GM21390 (cell line): ENCODE results near the gene CDC42BPB.

ENCODE experiments used
- ATAC-seq: cut with Tn5 transposase; IDR thresholded peaks from one replicate; pipeline ENCODE4 v1.9.1; 2021; ENCODE audit not compliant: unreplicated experiment

Gene CDC42BPB

DNA sequence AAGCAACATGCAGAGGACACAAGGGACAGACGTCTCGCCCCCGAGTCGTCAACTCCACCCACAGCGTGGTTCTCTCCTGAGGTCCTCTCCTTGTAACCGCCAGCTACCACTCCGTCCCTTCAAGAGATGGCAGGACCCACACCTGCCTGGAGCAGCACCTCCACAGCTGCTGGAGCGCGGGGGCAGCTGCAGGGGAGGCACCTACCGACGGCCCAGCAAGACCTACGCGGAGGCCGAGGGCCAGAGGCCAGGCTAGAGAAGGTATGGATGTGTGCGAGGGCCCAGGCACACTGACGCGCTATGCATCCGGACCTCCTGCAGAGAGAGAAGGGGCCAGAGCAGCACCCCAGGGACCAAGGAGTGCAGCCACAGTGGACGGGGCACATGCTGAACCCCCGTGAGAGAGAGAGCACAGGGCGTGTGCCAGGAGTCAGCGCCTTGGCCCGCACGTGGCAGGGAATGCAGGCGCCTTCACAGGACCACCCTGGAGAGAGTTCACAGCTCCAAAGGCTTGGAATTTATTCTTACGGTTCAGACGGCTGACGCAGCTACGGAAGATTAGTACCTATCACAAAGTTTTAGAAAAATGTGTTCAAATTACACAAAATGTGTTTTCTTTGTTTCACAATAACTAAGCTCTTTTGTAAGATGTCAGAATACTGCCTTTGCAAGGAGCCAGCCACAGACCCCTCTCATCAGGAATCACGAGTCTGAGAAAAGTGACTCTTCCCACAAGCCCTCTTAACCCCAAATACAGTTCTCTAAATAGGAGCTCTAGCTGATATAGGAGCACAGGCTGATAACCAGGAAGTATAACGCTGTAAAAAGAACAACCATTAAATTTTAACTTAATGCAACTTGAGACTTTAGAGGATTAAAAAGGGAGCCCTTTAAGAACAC is 36.8 kb downstream of the CDC42BPB start:
- ATAC-seq, result no peak

DNA sequence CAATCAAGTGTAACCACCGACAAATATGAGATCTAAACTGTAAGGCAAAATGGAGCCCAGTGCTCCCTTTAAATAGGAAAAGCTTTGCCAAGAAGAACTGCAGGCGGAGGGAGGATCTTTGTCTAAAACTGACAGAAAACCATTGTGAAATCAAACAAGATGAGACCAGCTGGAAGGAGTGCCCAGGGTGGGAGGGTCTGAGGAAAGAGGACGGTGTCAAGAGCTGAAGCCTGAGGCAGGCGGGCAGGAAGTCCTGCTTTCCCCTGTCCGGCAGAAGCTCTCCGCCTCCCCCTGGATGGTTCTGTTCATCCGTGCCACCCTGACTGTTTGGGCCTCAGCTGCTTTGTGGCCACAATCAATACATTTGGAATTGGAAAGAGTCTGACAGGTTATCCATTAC is 37.5 kb downstream of the CDC42BPB start:
- ATAC-seq, result no peak

- no peak for ATAC-seq
Measured at GRCh38 chr14:103019236-103019635, 38.1 kb downstream of the CDC42BPB start.

DNA sequence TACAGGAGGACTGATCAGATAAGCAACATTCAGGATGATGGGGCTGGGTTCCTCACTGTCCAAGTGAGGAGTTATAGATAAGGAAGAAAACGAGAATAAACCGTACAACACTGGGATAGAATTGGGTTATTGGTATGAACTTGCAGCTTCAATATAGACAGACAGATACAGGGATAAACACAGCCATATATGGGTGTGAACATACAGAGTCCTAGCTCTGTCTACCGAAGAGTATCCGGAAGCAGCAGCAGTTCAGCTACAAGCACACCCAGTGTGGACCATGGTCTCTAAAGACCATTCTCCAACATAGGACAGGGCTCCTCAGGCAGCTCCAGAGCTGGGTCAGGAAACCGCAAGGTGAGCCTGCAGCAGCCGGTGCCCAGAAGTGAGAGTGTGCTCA is 40.8 kb downstream of the CDC42BPB start:
- no peak for ATAC-seq

DNA sequence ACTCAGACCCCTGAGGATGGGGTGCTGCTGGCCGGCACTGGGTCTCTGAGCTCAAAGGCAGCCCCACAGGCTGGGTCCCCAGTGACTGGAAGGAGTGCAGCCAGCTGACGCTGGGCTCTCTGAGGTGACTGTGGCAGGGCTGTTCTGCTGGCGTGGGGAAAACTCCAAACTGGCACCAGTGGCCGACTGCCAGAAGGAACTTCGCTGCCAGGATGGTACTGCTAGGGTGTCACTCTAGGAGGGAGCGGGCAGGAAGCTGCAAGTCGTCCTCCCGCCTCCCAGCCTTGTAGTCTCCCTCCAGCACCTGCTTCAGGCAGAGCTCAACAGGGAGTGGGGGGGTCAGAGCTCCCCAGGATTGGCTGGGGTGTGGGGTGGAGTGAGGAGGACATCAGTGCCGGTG is 41.3 kb downstream of the CDC42BPB start:
- no peak for ATAC-seq

DNA sequence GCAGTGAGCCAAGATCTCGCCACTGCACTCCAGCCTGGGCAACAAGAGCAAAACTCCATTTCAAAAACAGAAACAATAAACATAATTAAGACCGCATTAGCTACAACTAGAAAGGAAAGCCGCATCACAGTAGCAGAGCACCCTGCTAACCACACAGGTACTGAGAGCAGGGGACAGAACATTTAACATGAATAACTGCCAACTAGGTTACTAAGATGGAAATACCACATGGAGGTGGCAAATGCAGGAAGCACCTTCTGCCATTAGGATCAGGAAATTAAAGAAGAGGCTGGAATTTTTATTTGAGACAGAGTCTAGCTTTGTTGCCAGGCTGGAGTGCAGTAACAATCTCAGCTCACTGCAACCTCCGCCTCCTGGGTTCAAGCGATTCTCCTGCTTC is 41.9 kb downstream of the CDC42BPB start:
- no peak for ATAC-seq

DNA sequence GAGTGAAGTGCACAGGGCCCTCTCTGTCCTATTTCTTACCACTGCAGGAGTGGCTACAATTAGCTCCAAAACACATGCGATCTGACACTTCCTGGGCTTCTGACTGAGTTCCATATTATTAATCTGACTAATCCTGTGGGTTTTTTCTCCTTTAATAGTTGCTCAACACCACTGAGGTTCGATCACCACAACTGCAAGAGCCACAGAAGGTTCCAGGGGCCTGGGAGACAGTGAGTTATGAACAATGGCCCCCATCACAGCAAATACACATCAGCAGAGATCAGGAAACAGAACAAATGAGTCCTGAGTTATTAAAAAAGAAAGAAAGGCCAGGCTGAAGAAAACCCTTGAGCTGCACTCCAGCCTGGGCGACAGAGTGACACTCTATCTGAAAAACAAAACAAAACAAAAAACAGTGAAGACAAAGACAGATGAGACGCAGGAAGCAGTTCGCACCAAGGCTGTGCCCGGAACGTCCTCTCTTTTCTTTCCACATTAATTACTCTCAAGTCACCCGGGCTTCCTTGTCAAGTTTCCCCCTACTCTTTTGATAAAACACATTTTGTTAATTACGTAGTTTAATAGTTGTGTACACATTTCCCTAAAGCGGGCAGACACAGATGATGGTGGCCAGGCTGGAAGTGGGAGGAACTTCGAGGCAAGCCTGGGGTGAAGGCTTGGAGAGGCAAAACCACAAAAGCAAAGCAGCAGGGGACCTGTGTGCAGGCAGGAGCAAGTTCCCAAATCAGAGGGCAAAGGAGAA is 42.7 kb downstream of the CDC42BPB start:
- ATAC-seq, result no peak

DNA sequence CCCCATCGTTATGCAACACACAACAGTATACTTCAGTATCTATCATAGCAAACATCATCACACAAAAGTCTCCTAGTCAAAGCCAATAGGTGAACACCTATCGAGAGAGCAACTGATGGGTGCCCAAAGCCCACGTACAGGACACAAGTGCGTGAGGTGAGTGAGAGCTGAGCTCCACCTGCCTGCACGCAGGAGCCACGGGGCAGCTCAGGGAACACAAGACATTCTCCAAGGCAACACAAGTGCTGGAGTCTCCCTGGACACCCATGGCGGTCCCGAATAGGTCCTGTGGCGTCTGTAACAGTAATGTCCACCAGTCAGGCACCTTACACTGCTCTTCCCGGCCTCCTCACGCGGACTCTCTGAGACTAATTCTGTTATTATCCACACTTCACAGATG is 44.3 kb downstream of the CDC42BPB start:
- no peak for ATAC-seq

GRCh38 chr14:103009559-103009958 is 47.8 kb downstream of the CDC42BPB start:
- ATAC-seq, result no peak

DNA sequence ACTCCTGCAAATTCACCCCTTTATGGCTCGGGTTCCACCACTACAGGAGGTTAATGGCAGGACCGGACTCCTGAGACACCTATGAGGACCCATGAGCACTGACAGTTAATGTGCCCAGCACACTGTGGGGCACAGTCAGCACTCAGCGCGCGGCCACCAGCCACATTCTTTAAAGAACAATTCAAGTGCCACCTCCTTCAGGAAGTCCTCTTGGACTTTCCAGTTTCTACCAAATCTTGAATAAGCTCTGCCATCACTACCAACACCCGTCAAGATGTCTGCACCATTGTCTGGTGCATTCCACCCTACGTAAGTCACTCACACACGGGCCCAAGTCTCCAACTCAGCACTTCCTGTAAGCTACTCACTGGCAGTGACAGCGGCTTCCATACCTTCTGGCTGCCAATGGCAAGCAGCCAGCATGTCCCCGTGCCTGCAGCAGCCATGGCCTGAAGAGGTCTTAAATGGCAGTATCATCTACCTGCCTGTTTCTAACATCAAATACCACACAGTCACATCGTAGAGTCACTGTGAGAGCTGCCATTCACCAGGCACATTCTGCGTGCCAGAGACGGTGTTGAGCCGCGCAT is 48.5 kb downstream of the CDC42BPB start:
- ATAC-seq, result no peak

- no peak for ATAC-seq
Measured at GRCh38 chr14:103008126-103008525, 49.2 kb downstream of the CDC42BPB start.

GRCh38 chr14:103007555-103007954 is 49.8 kb downstream of the CDC42BPB start:
- ATAC-seq, result no peak

- no peak for ATAC-seq
Measured at GRCh38 chr14:103006991-103007520, 50.3 kb downstream of the CDC42BPB start.

DNA sequence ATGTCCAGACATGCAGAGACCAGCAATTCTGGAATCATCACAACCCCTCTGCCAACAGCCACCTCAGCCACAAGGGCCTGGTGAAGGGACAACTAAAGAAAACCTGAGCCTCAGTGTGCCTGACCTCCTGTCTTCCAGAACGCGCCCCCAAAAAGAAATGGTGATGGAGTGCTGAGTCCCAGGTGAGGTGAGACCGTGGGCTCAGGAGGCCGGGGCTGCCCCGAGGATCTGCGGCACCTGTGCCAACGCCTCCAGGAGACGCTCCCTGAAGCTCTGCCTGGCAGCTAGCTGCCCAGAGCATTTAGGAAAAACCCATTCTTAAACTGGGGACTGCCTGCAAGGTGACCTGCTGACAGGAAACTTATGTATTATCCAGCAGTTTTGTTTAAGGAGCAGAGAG is 51.2 kb downstream of the CDC42BPB start:
- ATAC-seq, result no peak

DNA sequence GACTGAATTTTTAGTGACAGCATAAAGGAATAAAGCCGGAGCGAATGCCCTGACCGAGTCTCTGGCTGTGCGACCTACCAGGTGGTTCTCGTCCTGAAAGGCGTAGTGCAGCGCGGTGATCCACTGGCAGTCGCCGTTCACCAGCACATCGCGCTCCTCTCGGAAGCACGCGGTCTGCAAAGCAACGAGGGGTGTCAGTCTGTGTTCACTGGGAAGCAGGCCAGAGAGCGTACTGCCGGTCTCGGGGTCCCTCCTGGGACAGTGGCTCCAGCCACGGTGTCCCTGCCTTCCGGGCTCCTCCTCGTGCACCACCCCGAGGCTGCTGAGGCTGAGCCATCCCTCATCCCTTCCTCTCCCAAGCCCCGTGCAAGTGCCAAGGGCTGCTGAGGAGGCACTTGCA is 53.5 kb downstream of the CDC42BPB start:
- ATAC-seq, result no peak

GRCh38 chr14:103003351-103003615 is 54.1 kb downstream of the CDC42BPB start:
- no peak for ATAC-seq

DNA sequence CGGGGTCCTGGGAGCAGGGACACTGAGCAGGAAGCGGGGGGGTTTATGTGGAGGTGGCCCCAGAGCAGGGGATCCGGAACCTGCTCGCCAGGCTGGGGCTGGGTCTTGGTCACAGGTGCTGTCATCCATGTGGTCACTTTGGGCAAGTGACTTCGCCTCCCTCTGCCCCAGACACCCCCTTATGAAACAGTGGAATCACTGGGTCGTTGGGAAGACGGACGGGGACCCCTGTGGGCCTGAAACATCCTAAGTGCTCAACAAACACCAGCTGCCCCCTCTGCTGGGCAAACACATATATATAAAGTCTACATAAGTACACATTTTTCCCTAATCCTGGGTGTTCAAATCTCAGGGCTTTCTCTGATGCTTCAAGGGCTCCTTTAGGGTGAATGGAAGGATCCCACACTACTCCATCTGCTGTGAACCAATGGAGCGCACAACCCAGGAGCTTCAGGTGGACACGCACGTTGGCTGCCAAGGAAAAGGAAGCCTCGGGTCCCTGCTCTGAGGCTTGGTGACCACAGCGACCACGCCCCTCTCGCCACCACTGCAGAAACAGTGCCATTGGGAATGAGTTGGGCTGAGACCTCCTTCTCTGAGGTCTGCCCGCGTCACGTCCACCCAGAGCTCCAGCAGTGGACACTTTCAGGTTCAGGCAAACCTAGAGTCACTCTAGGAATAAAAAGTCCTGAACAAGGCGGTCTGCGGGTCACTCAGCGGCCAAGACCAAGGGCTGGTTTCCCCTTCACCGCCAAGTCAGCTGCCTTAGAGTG is 54.6 kb downstream of the CDC42BPB start:
- ATAC-seq, result no peak

- ATAC-seq, result no peak
Measured at GRCh38 chr14:103001651-103002396, 55.5 kb downstream of the CDC42BPB start.

- no peak for ATAC-seq
Measured at GRCh38 chr14:103001226-103001625, 56.1 kb downstream of the CDC42BPB start.

- no peak for ATAC-seq
Measured at GRCh38 chr14:103000291-103000921, 56.9 kb downstream of the CDC42BPB start.
